COR-L47 (cell line): ENCODE results near the gene TMEM52.
"Not testable (repeated sequence)": the region's sequence is repeated elsewhere in the genome, so short reads cannot be mapped to it uniquely, and the experiment has no call there.

Source experiments
- DNase-seq: peaks from one replicate; lab custom pipeline; 2025; lab: John Stamatoyannopoulos, UW

TMEM52 gene

GRCh38 chr1:1945782-1946393 lies 26.8 kb upstream of the TMEM52 start:
- no peak for DNase-seq

- no peak for DNase-seq
Observed at GRCh38 chr1:1943834-1944570, 24.9 kb upstream of the TMEM52 start.

GRCh38 chr1:1942753-1943656 lies 23.9 kb upstream of the TMEM52 start:
- no peak for DNase-seq

DNA sequence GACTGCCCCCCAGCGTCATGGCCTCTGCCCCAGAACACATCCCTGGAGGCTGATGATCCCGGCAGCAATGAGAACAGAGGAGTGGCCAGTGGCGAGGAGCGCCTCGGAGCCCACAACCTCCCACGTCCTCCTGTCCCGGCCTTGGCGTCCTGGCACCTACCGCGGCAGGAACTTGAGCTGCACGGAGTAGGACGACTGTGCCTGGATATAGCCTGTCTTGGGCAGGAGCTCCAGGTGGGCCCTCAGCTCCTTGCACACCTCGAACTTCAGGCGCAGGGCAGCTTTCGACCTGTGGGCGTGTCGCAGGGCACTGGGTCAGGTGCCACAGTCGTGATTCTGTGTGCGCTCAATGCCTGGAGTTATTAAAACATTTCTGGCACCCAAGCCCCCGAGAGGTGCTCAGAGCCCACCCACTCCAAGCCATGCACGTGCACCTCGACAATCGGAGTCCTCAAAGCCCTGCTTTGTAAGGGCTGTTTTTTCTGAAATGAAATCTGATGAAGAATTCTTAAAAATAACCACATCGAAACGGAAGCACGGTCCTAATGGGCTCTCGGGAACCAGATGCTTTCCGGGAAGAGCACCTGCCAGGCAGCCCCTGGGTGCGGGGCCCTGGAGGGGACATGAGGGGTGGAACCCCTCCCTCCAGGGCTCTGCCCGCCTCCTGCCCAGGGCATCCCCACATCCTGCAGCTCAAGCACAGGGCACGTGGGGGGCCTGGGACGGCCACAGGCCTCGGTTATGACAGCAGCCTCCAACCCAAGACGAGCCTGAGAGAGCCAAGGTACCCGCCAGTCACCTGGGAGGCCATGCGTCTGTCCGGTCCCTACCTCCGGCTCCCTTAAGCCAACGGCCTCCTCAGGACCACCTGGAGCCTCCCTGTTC lies 23.0 kb upstream of the TMEM52 start:
- DNase-seq, result no peak

DNA sequence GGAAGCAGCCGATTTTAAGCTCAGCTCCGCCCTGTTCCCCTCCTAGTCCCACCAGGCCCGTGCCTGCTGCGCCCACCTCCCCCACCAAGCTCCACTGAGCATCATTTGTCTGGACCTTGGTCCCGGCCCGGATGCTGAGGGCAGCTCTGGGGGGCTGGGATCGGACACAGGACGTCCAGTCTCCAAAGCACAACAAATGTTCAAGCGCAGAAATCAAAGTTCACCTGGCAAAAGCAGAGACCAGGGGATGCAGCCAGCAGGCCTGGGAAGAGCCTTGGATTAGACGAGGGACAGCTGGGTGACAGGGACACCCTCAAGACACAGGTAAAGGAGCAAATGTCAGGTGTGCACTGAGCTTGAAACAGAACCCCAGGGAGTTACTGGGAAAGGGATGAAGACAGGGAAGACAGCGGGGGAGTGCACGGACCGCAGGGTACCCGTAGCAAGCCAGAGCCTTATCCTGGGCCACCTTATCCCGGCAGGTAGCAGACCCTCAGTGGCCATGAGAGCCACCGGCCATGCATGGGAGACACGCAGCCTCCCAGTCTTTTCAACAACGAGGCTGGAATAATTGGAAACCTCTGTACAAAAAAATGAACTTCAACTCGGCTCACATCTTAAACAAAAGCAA lies 22.2 kb upstream of the TMEM52 start:
- no peak for DNase-seq

DNA sequence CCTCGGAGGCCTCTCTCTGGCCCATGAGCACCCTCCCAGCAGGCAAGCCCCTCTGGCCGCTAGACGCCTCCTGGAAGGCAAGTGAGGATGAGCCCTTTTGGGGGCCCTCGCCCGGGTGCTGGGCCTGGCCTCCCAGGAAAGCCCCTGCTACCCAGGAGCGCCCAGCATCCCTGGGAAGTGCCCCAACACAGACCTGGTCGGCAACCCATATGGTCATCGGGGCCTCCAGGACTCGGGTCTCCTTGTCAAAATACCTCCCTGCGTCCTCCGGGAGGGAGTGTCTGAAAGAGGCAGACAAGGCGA lies 21.0 kb upstream of the TMEM52 start:
- no peak for DNase-seq

GRCh38 chr1:1939296-1940122 lies 20.4 kb upstream of the TMEM52 start:
- DNase-seq, result no peak

DNA sequence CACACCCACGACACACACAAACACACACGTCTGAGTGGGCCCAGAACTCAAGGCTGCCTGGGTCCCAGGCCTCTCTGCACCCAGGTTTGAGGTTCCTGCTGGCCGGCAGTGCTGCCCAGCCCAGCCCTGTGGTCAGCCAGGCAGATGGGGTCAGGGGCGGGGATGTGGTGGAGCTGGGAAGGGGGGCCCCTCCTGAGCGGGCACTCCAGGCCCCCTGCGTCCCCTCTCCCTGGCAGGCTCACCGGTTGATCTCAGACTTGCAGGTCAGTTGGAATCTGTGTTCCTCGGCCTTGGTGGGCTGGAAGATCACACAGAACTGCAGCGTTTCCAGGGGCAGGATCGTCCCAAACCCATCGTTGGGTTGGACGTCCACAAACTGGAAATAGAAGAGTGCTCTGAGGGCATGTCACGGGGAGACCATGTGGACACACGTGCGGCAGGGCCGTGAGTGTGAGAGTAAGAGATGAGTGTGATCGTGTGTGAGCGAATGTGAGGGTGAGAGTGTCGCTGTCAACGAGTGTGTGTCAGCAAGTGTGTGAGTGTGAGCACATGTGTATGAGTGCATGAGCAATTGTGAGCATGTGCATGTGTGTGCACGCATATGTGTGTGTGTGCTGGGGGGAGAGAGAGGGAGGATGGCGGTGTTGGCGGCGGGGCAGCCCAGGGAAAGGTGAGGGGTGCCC lies 19.7 kb upstream of the TMEM52 start:
- no peak for DNase-seq

- DNase-seq, result no peak
Observed at GRCh38 chr1:1938276-1938573, 19.1 kb upstream of the TMEM52 start.

DNA sequence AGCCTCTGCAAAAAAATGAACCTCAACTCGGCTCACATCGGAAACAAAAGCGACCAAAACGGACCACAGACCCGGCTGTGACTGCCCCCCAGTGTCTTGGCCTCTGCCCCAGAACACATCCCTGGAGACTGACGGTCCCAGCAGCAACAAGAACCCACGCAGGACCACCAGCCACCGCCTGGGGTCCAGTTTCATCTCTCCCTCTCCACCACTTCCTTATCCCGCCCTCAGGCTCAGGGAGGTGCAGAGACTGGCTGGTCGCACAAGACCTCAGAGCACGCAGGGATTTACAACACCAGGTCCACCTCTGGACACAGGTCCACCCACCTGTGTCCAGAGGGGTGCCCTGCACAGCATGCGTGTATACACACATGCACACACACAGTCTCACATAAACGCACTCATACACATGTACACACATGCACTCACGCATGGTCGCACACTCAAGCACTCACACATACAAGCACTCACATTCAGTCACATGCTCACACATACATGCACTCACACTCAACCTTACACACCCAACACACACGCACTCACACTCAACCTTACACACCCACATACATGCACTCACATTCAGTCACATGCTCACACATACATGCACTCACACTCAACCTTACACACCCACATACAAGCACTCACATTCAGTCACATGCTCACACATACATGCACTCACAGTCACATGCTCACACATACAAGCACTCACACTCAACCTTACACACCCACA lies 18.6 kb upstream of the TMEM52 start:
- no peak for DNase-seq

GRCh38 chr1:1937061-1937460 lies 18.0 kb upstream of the TMEM52 start:
- no peak for DNase-seq

DNA sequence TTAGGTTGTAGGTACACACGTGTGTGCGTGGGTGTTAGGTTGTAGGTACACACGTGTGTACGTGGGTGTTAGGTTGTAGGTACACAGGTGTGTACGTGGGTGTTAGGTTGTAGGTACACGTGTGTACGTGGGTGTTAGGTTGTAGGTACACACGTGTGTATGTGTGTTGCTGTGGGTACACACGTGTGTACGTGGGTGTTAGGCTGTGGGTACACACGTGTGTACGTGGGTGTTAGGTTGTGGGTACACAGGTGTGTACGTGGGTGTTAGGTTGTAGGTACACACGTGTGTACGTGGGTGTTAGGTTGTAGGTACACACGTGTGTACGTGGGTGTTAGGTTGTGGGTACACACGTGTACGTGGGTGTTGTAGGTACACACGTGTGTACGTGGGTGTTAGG lies 15.8 kb upstream of the TMEM52 start:
- DNase-seq, result not testable (repeated sequence)

DNA sequence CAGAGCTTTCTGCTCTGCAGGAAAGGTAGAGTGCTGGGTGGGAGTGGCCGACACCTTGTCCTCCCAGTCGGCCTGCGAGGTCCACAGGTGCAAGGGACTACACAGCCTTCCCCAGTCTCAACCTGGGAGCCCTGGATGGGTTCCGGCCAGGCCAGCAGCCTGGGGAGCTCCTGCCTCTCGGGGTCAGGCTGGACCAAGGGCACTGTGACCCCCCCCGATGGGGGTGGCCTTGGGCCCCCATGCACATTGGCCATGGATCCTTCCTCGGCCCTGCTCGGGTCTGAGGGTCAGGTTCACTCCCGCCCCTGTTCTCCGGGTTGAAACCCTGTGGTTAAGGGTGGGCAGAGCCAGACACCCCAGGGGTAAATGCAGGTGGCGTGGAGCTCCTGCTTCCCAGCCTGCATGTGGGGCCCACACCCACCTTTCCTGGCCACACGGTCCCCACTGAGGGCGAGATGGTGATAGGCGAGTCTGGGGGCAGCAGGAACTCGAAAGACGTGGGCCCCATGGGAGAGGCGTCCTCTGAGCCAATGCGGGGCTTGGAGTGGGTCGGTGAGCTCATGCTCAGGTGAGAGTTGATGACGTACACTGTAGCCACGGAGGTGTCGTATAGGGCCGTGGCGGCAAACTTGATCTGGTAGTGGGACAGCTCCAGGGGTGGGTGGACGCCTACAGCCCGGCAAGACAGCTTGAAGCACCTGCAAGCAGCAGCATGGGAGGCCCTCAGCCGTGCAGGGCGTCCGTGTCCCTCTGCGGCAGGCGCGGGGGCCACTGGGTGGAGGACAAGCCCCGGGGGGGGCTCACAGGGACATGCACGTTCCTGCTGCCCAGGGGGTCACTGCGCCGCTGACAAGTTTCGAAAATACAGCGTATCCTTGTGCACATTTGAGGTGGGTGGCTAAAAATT lies 10.8 kb upstream of the TMEM52 start:
- no peak for DNase-seq

DNA sequence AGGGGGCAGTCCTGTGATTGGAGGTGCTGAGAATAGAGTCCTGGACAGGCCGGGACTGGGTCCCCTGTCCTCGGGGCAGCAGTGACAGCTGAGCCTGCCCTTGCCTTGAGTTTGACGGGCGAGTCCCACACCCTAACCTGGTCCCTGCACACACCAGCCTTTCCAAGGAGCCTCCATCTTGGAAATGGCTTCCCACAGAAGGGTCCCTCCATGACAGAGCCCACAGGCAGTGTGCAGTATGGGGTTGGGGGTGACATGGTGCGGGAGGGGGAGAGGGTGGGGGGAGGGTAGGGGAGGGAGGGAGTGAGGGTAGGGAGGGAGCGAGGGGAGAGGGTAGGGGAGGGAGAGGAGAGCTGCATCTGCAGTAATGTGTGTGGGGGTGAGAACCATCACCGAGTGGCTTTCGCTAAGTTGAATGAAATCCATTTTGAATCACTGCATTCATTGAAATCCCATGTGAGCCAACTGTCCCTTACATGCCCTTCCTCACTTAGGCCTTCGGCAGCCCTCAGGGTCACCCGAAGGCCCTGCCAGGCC lies 10.1 kb upstream of the TMEM52 start:
- no peak for DNase-seq

GRCh38 chr1:1928231-1929101 lies 9.4 kb upstream of the TMEM52 start:
- no peak for DNase-seq

- DNase-seq, result no peak
Observed at GRCh38 chr1:1927751-1928150, 8.7 kb upstream of the TMEM52 start.
